ENCODE measurements around the gene PRCP.

PRCP gene

GRCh38 chr11:82906931-82907330, 6.7 kb upstream of the PRCP start:
- DNase-seq (ENCODE audit: low read depth in 2 of 2): no peak

- DNase-seq (ENCODE audit: low read depth in 2 of 2): no peak
Observed at GRCh38 chr11:82906236-82906635, 6.0 kb upstream of the PRCP start.

GRCh38 chr11:82903843-82904586, 3.8 kb upstream of the PRCP start:
- no peak for DNase-seq (ENCODE audit: low read depth in 2 of 2)

- no peak for DNase-seq (ENCODE audit: low read depth in 2 of 2)
Observed at GRCh38 chr11:82902880-82903279, 2.6 kb upstream of the PRCP start.

GRCh38 chr11:82901922-82902485, 1.8 kb upstream of the PRCP start:
- no peak for DNase-seq (ENCODE audit: low read depth in 2 of 2)

GRCh38 chr11:82901165-82901921, 1.1 kb upstream of the PRCP start, which contains the start of gene DDIAS:
DDIAS (plus strand) TSS chr11:82901736; CDS start chr11:82914739, 13,003 bp downstream.
- DNase-seq (ENCODE audit: low read depth in 2 of 2): peak; percentile 82 to 85

GRCh38 chr11:82899957-82900276, 313 bp downstream of the PRCP start:
- DNase-seq (ENCODE audit: low read depth in 2 of 2): no peak

GRCh38 chr11:82899186-82899820, 927 bp downstream of the PRCP start:
- no peak for DNase-seq (ENCODE audit: low read depth in 2 of 2)

- DNase-seq (ENCODE audit: low read depth in 2 of 2): no peak
Observed at GRCh38 chr11:82898241-82898640, 2.0 kb downstream of the PRCP start.

GRCh38 chr11:82896183-82896582, 4.0 kb downstream of the PRCP start:
- DNase-seq (ENCODE audit: low read depth in 2 of 2): no peak

GRCh38 chr11:82895437-82896091, 4.7 kb downstream of the PRCP start:
- no peak for DNase-seq (ENCODE audit: low read depth in 2 of 2)

- no peak for DNase-seq (ENCODE audit: low read depth in 2 of 2)
Observed at GRCh38 chr11:82892611-82893169, 7.5 kb downstream of the PRCP start.

- no peak for DNase-seq (ENCODE audit: low read depth in 2 of 2)
Observed at GRCh38 chr11:82890936-82891335, 9.3 kb downstream of the PRCP start.

GRCh38 chr11:82890002-82890341, 10.3 kb downstream of the PRCP start:
- no peak for DNase-seq (ENCODE audit: low read depth in 2 of 2)

GRCh38 chr11:82889133-82890001, 10.9 kb downstream of the PRCP start:
- no peak for DNase-seq (ENCODE audit: low read depth in 2 of 2)

- DNase-seq (ENCODE audit: low read depth in 2 of 2): no peak
Observed at GRCh38 chr11:82883853-82884252, 16.4 kb downstream of the PRCP start.

- DNase-seq (ENCODE audit: low read depth in 2 of 2): no peak
Observed at GRCh38 chr11:82874646-82875523, 25.3 kb downstream of the PRCP start.

- no peak for DNase-seq (ENCODE audit: low read depth in 2 of 2)
Observed at GRCh38 chr11:82873919-82874333, 26.3 kb downstream of the PRCP start.

- DNase-seq (ENCODE audit: low read depth in 2 of 2): no peak
Observed at GRCh38 chr11:82872377-82873150, 27.7 kb downstream of the PRCP start.
